ENCODE data around the gene TMPRSS2.
A peak's percentile ranks its signal among the peaks of the same experiment; 100 is the strongest.

GRCh38 chr21:41491412-41491811, 16.5 kb downstream of the TMPRSS2 start:
- TF ChIP-seq, protein P1, sequence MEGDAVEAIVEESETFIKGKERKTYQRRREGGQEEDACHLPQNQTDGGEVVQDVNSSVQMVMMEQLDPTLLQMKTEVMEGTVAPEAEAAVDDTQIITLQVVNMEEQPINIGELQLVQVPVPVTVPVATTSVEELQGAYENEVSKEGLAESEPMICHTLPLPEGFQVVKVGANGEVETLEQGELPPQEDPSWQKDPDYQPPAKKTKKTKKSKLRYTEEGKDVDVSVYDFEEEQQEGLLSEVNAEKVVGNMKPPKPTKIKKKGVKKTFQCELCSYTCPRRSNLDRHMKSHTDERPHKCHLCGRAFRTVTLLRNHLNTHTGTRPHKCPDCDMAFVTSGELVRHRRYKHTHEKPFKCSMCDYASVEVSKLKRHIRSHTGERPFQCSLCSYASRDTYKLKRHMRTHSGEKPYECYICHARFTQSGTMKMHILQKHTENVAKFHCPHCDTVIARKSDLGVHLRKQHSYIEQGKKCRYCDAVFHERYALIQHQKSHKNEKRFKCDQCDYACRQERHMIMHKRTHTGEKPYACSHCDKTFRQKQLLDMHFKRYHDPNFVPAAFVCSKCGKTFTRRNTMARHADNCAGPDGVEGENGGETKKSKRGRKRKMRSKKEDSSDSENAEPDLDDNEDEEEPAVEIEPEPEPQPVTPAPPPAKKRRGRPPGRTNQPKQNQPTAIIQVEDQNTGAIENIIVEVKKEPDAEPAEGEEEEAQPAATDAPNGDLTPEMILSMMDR (IDR thresholded peaks at IDR 0.05): no peak
- peak; percentile 29 to 88 (median 60) for TF ChIP-seq POLR2AphosphoS5 (IDR thresholded peaks at IDR 0.05)

Measured in sigmoid colon (tissue), 4 donors.